HT1080 (cell line): ENCODE data around the gene ALG8. TPM values are rescaled to one million over a fixed set of nuclear protein-coding genes. Genes with fewer than 3 reads are reported as not detected.
A peak's percentile ranks its signal among the peaks of the same experiment; 100 is the strongest.
"Not testable (repeated sequence)": the region's sequence is repeated elsewhere in the genome, so short reads cannot be mapped to it uniquely, and the experiment has no call there.

Experiments
- DNase-seq: peaks from one replicate; pipeline ENCODE4 v3.0.0-alpha.2; 2015; ENCODE audit warnings: low read depth
- total RNA-seq: library from RNA; depleted of rRNA; stranded (reverse); fragments of >200 nt; shearing (Covaris generic); gene quantifications from 2 replicates; pipeline ENCODE4 v1.2.3, GENCODE V29; 2014

ALG8 gene
- total RNA-seq, 1 experiment from 2014 or later, result 56.8 TPM

DNA sequence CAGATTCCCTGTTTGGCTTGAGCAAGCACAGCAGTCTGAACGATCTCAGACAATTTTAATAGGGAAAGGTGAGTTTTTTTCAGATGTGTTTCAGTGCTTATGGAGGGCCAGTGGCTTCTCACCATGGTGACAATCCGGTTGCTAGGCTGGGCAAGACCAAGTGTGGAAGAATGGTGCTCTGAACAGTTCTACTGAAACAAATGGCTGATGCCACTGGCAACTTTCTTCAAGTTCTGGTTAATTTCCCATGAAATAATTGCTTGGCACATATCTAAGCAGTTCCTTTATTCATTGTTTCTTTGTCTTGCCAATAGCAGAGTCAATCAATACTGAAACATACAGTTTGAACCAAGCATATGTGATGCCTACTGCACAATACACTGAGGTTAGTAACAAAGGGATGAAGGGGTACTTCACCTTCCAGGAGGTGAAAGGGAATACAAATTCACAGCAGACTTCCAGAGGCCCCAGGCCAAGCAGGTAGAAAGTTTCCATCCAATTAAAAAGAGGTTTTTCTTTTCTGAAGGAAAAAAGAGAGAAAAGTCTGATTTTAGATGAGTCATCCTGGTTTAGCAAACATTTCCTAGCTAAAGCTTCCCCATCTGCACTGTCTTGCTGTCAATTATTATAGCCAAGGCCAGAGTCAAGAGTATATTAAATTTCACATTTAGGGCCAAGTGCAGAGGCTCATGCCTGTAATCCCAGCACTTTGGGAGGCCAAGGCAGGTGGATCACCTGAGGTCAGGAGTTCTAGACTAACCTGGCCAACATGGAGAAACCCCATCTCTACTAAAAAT lies 38.6 kb downstream of the ALG8 start:
- DNase-seq, result no peak

DNA sequence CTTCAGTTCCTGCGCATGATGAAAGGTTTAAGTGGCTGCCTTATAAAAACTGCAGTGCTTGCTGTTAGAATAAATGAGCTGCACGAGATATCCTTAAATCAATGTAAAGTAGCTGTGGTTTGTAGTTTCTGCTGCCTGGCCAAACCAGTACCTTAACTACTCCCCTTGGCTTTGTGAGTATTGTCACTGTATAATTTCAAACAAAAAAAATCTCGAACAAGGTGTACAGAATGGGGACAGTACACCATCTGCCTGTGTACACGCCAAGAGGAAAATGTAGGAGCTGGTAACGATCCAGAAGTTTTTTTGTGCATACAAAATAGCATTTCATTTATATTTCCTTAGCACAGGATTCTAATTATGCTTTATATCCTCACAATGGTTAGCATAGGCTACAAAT lies 39.2 kb downstream of the ALG8 start:
- DNase-seq, result no peak

- DNase-seq, result no peak
Observed at GRCh38 chr11:78099666-78100065, 39.8 kb downstream of the ALG8 start.

DNA sequence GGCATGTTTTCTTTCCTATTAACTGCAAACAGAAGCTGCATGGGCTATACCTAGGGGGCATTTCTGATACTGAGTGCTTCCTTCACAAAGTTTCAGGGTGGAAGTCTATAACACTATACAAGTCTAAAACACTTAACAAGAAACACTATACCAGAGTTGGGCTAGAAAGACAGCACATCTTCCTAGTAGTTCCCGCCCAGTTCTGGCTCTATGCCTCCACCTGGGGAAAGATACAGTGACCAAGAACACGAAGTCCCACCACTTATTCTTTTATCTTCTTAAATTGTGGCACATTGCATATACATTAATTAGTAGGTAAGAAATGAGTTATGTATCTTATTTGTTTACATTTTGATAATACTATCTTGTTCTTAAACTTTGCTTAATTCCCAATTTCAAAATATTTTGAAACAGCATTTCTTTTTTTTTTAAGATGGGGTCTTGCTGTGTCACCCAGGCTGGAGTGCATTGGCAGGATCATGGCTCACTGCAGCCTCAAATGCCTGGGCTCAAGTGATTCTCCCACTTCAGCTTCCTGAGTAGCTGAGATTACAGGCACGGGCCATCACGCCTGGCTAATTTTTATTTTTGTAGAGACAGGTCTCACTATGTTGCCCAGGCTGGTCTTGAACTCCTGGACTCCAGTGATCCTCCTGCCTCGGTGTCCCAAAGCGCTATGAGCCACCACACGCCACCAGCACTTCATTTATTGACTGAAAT lies 41.6 kb downstream of the ALG8 start:
- no peak for DNase-seq

DNA sequence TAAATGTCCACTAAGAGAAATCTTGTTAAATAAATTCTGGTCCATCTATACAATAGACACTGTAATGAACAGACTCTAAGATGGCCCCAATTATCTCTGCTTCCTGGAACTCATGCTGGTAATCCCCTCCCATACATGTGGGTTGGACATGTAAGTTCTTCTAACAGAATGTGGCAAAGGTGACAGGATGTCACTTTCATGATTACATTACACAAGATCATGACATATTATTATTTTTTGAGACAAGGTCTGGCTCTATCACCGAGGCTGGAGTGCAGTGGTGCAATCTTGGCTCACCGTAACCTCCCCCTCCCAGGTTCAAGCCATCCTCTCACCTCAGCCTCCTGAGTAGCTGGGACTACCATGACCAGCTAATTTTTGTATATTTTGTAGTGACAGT lies 45.2 kb downstream of the ALG8 start:
- DNase-seq, result no peak

DNA sequence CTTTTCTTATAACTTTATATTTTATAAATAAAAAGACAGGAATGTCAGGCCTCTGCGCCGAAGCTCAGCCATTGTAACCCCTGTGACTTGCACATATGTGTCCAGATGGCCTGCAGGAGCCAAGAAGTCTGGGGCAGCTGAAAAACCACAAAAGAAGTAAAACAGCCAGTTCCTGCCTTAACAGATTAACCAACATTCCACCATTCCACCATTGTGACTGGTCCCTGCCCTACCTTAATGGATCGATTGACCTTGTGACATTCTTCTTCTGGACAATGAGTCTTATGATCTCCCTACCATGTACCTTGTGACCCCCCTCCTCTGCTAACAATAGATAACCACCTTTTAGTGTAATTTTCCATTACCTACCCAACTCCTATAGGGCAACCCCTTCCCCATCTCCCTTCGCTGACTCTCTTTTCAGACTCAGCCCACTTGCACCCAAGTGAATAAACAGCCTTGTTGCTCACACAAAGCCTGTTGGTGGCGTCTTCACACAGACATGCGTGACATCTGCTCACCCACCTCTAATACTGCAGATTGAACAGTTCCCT lies 52.8 kb downstream of the ALG8 start:
- not testable (repeated sequence) for DNase-seq

- DNase-seq, result no peak
Observed at GRCh38 chr11:78085972-78086371, 53.5 kb downstream of the ALG8 start.

GRCh38 chr11:78084506-78084905 lies 54.9 kb downstream of the ALG8 start:
- peak; percentile 46 for DNase-seq

GRCh38 chr11:78083021-78083420 lies 56.4 kb downstream of the ALG8 start:
- no peak for DNase-seq

GRCh38 chr11:78082146-78082545 lies 57.3 kb downstream of the ALG8 start:
- DNase-seq, result no peak

DNA sequence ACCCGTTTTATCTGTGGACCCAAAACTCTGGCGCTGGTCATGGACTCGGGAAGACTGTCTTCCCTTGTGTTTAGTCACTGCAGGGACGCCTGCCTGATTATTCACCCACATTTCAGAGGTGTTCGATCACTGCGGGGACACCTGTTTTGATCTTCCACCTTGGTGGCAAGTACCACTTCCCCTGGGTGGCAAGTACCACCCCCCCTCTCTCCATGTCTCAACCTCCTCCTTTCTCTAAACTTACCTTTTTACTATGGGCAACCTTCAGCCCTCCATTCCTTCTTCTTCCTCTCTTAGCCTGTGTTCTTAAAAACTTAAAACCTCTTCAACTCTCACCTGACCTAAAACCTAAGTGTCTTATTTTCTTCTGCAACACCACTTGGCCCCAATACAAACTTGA lies 57.8 kb downstream of the ALG8 start:
- DNase-seq, result no peak

DNA sequence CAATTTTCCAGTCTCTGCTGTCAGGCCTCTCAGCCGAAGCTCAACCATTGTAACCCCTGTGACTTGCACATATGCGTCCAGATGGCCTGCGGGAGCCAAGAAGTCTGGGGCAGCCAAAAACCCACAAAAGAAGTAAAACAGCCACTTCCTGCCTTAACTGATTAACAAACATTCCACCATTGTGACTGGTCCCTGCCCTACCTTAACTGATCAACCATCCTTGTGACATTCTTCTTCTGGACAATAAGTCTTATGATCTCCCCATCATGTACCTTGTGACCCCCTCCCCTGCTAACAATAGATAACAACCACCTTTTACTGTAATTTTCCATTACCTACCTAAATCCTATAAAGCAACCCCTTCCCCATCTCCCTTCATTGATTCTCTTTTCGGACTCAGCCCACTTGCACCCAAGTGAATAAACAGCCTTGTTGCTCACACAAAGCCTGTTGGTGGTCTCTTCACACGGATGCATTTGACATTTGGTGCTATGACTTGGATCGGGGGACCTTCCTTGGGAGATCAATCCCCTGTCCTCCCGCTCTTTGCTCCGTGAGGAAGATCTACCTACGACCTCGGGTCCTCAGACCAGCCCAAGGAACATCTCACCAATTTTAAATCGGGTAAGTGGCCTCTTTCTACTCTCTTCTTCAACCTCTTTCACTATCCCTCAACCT lies 58.5 kb downstream of the ALG8 start:
- peak; percentile 63 for DNase-seq

GRCh38 chr11:78080084-78080817 lies 59.2 kb downstream of the ALG8 start:
- no peak for DNase-seq

GRCh38 chr11:78079232-78080083 lies 60.0 kb downstream of the ALG8 start, which contains the start of gene NDUFC2:
TSS of gene NDUFC2 (minus strand) at chr11:78079862. CDS start at chr11:78079744, 118 bp downstream.
- peak; percentile 75 for DNase-seq

GRCh38 chr11:78078218-78079167 lies 60.9 kb downstream of the ALG8 start:
- no peak for DNase-seq

GRCh38 chr11:78077592-78077991 lies 61.8 kb downstream of the ALG8 start:
- DNase-seq, result not testable (repeated sequence)

DNA sequence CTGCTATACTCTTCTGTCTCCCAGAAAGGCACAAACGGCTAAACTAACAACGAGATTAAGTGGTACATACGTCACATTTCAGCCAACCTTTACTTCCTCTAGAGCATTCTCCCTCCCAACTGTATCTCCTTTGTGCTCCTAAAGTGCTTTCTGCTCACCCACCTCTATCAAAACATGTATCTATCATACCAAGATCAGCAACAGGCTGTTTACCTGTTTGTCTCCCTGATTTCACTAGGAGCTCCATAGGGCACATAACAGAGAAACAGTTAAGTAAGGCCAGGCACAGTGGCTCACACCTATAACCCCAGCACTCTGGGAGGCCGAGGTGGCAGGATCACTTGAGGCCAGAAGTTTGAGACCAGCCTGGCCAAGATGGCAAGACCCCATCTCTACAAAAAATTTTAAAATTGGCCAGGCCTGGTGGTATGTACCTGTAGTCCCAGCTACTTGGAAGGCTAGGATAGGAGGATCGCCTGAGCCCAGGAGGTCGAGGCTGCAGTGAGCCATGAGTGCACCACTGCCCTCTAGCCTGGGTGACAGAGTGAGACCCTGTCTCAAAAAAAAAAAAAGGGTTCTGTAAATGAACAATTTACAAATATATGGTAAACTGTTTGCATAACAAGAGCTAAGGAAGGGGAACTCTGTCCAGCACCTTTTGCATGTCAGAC lies 62.6 kb downstream of the ALG8 start:
- DNase-seq, result no peak

- no peak for DNase-seq
Observed at GRCh38 chr11:78074756-78075155, 64.7 kb downstream of the ALG8 start.
